GM13976 (cell line): ENCODE results near the gene PSKH1.
"Not testable (repeated sequence)": the region's sequence is repeated elsewhere in the genome, so short reads cannot be mapped to it uniquely, and the experiment has no call there.

ENCODE experiments used
- DNase-seq: peaks from one replicate; pipeline ENCODE4 v3.0.0; 2012; ENCODE audit warnings: low spot score
- CTCF ChIP-seq: IDR thresholded peaks from 2 replicates; pipeline ENCODE4 v1.5.1; 2012; ENCODE audit warnings: borderline replicate concordance, mild to moderate bottlenecking; ENCODE audit not compliant: insufficient read depth; ENCODE audit errors: extremely low read depth, missing control alignments, control extremely low read depth
- in situ Hi-C: fragments of 300-500 bp; cut with MboI; formaldehyde crosslinking; loops from one replicate; pipeline ENCODE4 v1.12.0; 2022; ENCODE audit warnings: low sequenced_read_pairs, mixed read lengths, inconsistent platforms; ENCODE audit not compliant: unreplicated experiment

Gene PSKH1

GRCh38 chr16:67858500-67858899 lies 34.6 kb upstream of the PSKH1 start:
- in situ Hi-C loops, result no loop called here
- no peak for TF ChIP-seq CTCF
- no peak for DNase-seq

GRCh38 chr16:67860589-67861398 lies 32.3 kb upstream of the PSKH1 start:
- in situ Hi-C loops, result no loop called here
- no peak for TF ChIP-seq CTCF
- no peak for DNase-seq

GRCh38 chr16:67861877-67862276 lies 31.2 kb upstream of the PSKH1 start:
- in situ Hi-C loops, result no loop called here

GRCh38 chr16:67862623-67863583 lies 30.2 kb upstream of the PSKH1 start:
- in situ Hi-C loops, result no loop called here
- no peak for TF ChIP-seq CTCF
- no peak for DNase-seq

More at GRCh38 chr16:67861877-67862276, 31.2 kb upstream of the PSKH1 start:
- no peak for DNase-seq
- no peak for TF ChIP-seq CTCF

GRCh38 chr16:67864044-67864443 lies 29.0 kb upstream of the PSKH1 start:
- in situ Hi-C loops, DNase-seq: not testable (repeated sequence)

GRCh38 chr16:67864594-67864993 lies 28.5 kb upstream of the PSKH1 start:
- in situ Hi-C loops, result no loop called here
- TF ChIP-seq CTCF, result no peak
- no peak for DNase-seq
